IMR-90 (cell line): ENCODE results near the gene EPB41L5.

Source experiments
- CEBPB ChIP-seq: IDR thresholded peaks from 2 replicates; pipeline ENCODE4 v1.6.1; 2012; ENCODE audit warnings: low read depth, low read length, improper control_type of control experiment
- FOS ChIP-seq: fragments of 150-350 bp; IDR thresholded peaks from 2 replicates; pipeline ENCODE4 v1.6.1; 2016; ENCODE audit warnings: low read depth, low read length
- MAFK ChIP-seq: IDR thresholded peaks from 2 replicates; pipeline ENCODE4 v1.6.1; 2012; ENCODE audit warnings: low read depth, low read length, improper control_type of control experiment
- MXI1 ChIP-seq: IDR thresholded peaks from 2 replicates; pipeline ENCODE4 v1.6.1; 2012; ENCODE audit warnings: low read depth, mild to moderate bottlenecking, low read length, moderate library complexity, borderline replicate concordance
- NFE2L2 ChIP-seq: fragments of 150-350 bp; IDR thresholded peaks from 2 replicates; pipeline ENCODE4 v1.6.1; 2016; ENCODE audit warnings: low read depth, mild to moderate bottlenecking, low read length
- POLR2A ChIP-seq: IDR thresholded peaks from 2 replicates; pipeline ENCODE4 v1.6.1; 2012; ENCODE audit warnings: mild to moderate bottlenecking, low read depth, low read length
- RAD21 ChIP-seq: IDR thresholded peaks from 2 replicates; pipeline ENCODE4 v1.6.1; 2012; ENCODE audit warnings: low read length, improper control_type of control experiment
- RCOR1 ChIP-seq: IDR thresholded peaks from 2 replicates; pipeline ENCODE4 v1.6.1; 2012; ENCODE audit warnings: mild to moderate bottlenecking, low read length, improper control_type of control experiment; ENCODE audit not compliant: insufficient replicate concordance
- TF ChIP-seq, protein P1 (sequence below): conservative IDR thresholded peaks from 2 replicates; pipeline ENCODE4 v1.5.1; 2012; ENCODE audit warnings: mild to moderate bottlenecking, low read depth, low read length, improper control_type of control experiment

DNA sequence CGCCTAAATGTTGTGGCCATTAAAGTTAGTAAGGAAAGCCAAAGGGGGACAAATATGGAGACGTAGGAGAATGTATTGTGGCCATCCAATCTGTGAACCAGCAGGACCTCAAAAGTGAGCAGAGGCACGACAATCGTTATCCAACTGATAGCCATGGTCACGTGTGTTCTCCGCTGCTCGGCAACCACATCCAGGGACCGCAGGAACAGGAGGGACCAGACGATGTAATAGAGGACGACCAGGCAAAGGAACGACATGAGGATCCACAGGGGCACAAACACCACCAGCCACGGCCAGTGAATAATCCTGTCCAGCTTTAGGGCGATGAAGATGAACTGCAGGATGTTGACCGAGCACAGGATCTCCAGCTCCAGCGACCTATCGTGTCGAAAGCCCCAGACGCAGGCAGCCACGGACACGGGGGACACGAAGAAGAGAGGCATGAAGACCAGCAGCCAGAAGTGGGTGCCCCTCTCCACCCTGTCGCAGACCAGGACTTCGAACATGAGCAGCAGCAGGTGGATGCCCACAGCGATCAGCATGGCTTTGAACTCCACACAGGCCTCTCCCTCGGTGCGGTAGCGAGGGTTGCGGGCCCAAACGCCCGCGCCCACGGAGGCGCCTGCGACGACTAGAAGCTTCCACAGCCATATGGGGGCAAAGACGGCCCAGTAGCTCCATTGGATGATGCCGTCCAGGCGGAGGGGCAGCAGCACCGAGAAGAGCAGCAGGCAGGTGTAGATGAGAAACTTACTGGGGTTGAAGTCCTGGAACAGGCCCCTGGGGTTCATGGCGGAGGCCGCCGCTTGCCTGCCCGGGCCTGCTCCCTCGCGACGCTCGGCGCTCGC is 209.5 kb downstream of the EPB41L5 start:
- TF ChIP-seq, protein P1, sequence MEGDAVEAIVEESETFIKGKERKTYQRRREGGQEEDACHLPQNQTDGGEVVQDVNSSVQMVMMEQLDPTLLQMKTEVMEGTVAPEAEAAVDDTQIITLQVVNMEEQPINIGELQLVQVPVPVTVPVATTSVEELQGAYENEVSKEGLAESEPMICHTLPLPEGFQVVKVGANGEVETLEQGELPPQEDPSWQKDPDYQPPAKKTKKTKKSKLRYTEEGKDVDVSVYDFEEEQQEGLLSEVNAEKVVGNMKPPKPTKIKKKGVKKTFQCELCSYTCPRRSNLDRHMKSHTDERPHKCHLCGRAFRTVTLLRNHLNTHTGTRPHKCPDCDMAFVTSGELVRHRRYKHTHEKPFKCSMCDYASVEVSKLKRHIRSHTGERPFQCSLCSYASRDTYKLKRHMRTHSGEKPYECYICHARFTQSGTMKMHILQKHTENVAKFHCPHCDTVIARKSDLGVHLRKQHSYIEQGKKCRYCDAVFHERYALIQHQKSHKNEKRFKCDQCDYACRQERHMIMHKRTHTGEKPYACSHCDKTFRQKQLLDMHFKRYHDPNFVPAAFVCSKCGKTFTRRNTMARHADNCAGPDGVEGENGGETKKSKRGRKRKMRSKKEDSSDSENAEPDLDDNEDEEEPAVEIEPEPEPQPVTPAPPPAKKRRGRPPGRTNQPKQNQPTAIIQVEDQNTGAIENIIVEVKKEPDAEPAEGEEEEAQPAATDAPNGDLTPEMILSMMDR = no peak
- no peak for TF ChIP-seq CEBPB
- TF ChIP-seq POLR2A = no peak
- no peak for TF ChIP-seq NFE2L2
- TF ChIP-seq MXI1 = no peak
- no peak for TF ChIP-seq RAD21
- TF ChIP-seq MAFK = no peak
- no peak for TF ChIP-seq RCOR1
- TF ChIP-seq FOS = no peak
